ENCODE data around the gene BCAS3. TPM values are rescaled to one million over a fixed set of nuclear protein-coding genes. Genes with fewer than 3 reads are reported as not detected.

The BCAS3 gene
- 18.4 and 20.8 TPM in 2 replicates for total RNA-seq

DNA sequence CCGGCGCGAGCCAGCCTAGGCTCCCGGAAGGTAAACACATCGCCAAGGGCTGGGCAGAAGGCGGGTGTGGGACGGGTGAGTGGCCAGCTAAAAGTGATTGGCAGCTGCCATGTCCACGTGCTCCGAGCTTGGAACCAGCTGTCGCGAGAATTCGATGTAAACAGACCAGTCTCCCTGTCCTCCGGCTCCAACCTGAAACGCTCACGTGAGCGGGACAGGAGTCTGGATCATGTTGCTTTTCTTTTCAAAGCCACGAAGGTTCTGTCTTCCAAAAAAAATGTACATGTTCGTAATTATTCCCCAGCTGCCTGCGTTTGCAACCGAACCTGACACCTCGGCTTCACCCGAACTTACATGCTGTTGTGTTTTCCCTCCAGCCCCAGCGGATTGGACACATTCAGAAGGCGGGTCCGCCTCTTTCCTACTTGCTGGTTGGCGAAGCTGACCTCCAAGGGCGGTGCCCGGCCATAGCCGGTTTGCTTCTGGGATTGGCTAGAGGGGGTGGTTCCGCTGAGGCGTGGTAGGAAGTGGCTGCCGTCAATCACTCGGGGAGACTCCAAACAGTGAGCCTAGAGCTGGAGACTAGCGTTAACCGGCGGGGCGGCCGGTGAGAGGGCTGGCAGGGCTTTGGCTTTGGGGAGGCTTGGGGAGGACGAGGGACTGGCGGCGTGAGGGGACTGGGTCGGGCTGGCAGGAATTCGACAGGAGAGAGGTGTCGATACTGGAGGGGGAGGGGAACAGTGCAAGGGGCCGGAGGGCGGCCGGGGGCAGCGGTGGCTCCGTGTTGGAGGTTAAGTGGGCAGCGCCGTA is at the start of gene BCAS3:
Gene BCAS3, plus strand, starts transcription at position 544 of the 810 bp plus-strand sequence.

DNA sequence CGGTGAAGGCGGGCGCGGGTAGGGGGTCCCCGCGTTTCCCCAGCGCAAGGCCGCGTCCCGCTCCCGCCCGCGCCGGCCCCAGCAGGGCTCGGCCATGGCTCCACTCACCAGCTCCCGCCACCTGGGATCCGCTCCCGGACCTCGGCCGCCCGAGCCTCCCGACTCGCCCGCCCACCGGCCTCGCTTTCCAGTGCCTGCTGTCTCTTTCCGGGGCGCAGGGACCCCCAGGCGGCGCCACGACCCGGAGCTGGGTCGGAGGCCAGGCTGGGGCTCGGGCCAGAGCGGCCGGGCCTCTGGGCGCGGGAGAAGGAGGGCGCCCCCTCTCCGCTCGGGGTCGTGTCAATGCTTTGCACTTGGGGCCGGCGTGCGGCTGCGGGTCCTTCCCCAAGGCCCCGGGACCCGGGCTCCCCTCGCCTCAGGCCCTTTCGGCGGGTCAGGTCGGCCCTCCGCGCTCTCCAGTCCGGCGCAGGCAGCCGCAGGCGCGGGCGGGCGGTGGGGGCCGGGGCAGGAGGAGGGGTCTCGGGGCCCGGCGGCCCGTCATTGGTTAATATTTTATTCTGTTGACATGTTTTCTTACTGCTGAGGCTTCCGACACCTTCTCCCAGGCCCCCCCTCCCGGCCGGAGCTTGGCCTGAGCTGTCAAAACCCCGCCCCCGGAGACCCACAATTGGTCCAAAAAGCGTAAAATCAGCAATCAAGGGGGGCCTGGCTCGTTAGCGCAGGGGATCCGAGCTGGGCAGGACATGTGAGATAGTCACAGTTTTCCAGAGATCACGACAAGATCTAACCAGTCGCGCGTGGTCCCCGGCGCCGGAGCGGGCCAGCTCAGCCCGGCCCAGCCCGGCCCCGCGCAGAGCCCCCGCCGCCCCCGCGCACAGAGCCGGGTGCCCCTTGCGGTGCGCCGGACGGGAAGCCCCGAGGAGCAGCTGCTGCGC is 721.7 kb downstream of the BCAS3 start, which contains the start of gene TBX2:
Gene TBX2, plus strand, starts transcription at position 713 of the 935 bp plus-strand sequence. CDS start 334 bp downstream, outside the sequence.

Other genes with a start within 250 kb of the BCAS3 start
- gene APPBP2, start 151.6 kb upstream of the BCAS3 start, total RNA-seq, result 59.1 and 66.8 TPM in 2 replicates
- gene PPM1D, start 77.7 kb upstream of the BCAS3 start, total RNA-seq, result 11.0 and 11.9 TPM in 2 replicates

All from smooth muscle cell of the umbilical artery (primary cell).